LNCaP clone FGC (cell line): Measurements from ENCODE around the gene TRIM7.
"Not testable (repeated sequence)": the region's sequence is repeated elsewhere in the genome, so short reads cannot be mapped to it uniquely, and the experiment has no call there.

Experiments used
- DNase-seq: peaks from one replicate; pipeline ENCODE4 v3.0.0-alpha.2; 2011; ENCODE audit warnings: low read depth
- H3K4me3 ChIP-seq: 2 replicates; pipeline ENCODE4 v1.5.1; 2011; ENCODE audit warnings: mild to moderate bottlenecking, low read depth, low read length, control low read depth
- TF ChIP-seq, protein P1 (sequence below): IDR thresholded peaks from 2 replicates; pipeline ENCODE4 v1.5.1; 2012; ENCODE audit warnings: mild to moderate bottlenecking; ENCODE audit not compliant: control insufficient read depth, insufficient read depth; ENCODE audit errors: extremely low read depth

TRIM7 gene

DNA sequence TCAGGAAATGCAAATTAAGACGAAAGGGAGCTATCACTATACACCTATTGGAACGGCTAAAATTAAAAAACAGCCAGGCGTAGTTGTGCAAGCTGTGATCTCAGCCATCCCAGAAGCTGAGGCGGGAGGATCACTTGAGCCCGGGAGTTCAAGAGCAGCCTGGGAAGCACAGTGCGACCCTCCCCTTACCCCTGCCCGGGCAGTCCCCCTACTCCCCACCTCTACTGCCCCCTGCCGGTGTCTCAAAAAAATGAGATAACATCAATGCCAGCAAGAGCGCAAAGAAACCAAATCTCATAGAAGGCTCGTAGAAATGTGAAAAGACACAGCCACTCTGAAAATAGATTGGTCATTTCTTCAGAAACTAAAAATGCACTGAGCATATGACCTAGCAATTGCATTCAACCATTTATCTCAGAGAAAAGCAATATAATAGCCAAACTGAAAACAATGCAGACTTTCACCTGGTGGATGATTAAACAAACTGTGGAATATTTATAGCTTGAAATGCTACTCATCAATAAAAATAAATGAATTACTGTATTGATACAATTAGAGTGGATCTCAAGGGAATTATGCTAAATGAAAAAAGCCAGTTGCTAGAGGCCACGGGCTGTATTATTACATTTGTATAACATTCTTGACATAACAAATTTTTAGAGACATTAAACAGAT lies 37.0 kb downstream of the TRIM7 start:
- TF ChIP-seq, protein P1, sequence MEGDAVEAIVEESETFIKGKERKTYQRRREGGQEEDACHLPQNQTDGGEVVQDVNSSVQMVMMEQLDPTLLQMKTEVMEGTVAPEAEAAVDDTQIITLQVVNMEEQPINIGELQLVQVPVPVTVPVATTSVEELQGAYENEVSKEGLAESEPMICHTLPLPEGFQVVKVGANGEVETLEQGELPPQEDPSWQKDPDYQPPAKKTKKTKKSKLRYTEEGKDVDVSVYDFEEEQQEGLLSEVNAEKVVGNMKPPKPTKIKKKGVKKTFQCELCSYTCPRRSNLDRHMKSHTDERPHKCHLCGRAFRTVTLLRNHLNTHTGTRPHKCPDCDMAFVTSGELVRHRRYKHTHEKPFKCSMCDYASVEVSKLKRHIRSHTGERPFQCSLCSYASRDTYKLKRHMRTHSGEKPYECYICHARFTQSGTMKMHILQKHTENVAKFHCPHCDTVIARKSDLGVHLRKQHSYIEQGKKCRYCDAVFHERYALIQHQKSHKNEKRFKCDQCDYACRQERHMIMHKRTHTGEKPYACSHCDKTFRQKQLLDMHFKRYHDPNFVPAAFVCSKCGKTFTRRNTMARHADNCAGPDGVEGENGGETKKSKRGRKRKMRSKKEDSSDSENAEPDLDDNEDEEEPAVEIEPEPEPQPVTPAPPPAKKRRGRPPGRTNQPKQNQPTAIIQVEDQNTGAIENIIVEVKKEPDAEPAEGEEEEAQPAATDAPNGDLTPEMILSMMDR: peak; percentile 51
- H3K4me3 ChIP-seq: no peak overlapping the region
- no peak for DNase-seq

DNA sequence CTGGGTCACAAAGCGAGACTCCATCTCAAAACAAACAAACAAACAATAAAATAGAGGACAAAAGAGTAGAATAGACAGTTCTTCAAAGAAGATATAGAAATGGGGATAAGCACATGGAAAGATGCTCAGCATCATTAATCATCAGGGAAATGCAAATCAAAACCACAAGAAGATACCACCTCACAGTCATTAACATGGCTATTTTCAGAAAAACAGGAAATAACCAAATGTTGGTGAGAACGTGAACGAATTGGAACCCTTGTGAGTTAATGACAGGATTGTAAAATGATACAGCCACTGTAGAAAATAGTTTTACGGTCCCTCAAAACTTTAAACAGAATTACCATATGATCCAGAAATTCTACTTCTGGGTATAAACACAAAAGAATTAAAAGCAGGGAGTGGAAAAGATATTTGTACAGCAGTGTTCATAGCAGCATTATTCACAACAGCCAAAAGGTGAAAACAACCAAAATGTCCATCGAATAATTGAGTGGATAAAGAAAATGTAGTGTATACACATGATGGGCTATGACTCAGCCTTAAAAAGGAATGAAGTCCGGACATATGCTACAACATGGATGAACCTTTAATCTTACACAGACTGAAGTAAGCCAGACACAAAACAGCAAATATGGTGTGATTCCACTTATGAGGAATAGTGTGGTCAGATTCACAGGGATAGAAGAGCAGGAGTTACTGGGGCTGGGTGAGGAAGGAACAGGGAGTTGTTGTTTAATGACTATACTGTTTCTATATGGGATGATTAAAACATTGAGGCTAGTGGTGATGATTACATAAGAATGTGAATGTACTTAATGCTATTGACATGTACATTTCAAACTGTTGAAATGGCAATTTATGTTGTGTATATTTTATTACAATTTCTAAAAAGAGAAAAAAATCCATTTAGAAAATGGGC lies 37.9 kb downstream of the TRIM7 start:
- no peak overlapping the region for H3K4me3 ChIP-seq
- no peak for DNase-seq
- TF ChIP-seq, protein P1: no peak

GRCh38 chr5:181164076-181164952 lies 40.7 kb downstream of the TRIM7 start:
- TF ChIP-seq, protein P1: no peak
- DNase-seq: no peak
- no peak overlapping the region for H3K4me3 ChIP-seq

DNA sequence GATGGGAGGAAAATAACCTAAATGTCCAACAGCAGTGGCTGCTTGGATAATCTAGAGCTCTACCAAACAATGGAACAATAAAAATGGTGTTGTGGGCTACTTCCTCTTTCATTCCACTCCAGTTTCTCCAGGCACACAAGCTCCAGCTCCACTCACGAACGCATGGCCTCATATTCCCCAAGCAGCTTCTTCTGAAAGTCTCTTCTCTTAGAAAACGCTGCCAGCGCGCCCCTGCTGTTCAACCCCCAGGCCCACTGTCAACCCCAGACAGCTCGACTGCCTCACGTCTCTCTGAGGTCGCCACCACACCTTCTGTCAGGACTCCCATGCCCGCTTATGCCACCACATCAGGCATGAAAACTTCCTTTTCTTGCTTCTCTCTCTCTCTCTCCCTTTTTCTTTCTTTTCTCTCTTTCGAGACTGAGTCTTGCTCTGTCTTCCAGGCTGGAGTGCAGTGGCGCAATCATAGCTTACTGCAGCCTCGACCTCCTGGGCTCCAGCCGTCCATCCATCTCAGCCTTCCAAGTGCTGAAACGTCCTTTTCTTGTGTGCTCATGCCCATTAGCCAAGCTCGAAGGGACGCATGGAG lies 41.4 kb downstream of the TRIM7 start:
- H3K4me3 ChIP-seq: no peak overlapping the region
- TF ChIP-seq, protein P1: no peak
- DNase-seq: no peak

- DNase-seq: no peak
- TF ChIP-seq, protein P1: no peak
- H3K4me3 ChIP-seq: no peak overlapping the region
These were observed 43.3 kb downstream of the TRIM7 start for GRCh38 chr5:181161534-181162175.

GRCh38 chr5:181160755-181161533 lies 44.1 kb downstream of the TRIM7 start:
- not testable (repeated sequence) for H3K4me3 ChIP-seq, DNase-seq
